ENCODE results near the gene PWP2. TPM values are rescaled to one million over a fixed set of nuclear protein-coding genes. Genes with fewer than 3 reads are reported as not detected.
"Not testable (repeated sequence)": the region's sequence is repeated elsewhere in the genome, so short reads cannot be mapped to it uniquely, and the experiment has no call there.

PWP2 gene
- total and polyA plus RNA-seq, 2 experiments from 2014 or later, result 0.99 to 1.4 TPM

- no peak overlapping the region for H3K4me3 ChIP-seq
- H3K4me1 ChIP-seq (ENCODE audit: low read depth), result no peaks in the 10 kb centered on the region
- no peaks in the 10 kb centered on the region for H3K9me3 ChIP-seq (ENCODE audit: low read depth)
- H3K27me3 ChIP-seq, result no peaks in the 10 kb centered on the region
- DNase-seq (ENCODE audit: low read depth in 1 of 2, low spot score in 1 of 2), result no peak
- no peak for TF ChIP-seq CTCF (IDR thresholded peaks at IDR 0.05; ENCODE audit: low read depth, low read length)
- no peak overlapping the region for H3K27ac ChIP-seq
- H3K36me3 ChIP-seq, result peaks cover 27% of the 10 kb centered on the region
Measured at GRCh38 chr21:44094832-44095231, 12.4 kb upstream of the PWP2 start.

- H3K27me3 ChIP-seq; H3K4me3 ChIP-seq; H3K27ac ChIP-seq; DNase-seq (ENCODE audit: low read depth in 1 of 2, low spot score in 1 of 2); H3K4me1 ChIP-seq (ENCODE audit: low read depth); H3K9me3 ChIP-seq (ENCODE audit: low read depth): not testable (repeated sequence)
- peaks cover 10% of the 10 kb centered on the region for H3K36me3 ChIP-seq
Measured at GRCh38 chr21:44098507-44098906, 8.7 kb upstream of the PWP2 start.

GRCh38 chr21:44098964-44099363, 8.2 kb upstream of the PWP2 start:
- not testable (repeated sequence) for H3K4me3 ChIP-seq; H3K9me3 ChIP-seq (ENCODE audit: low read depth); H3K27me3 ChIP-seq; DNase-seq (ENCODE audit: low read depth in 1 of 2, low spot score in 1 of 2); H3K27ac ChIP-seq; H3K4me1 ChIP-seq (ENCODE audit: low read depth); H3K36me3 ChIP-seq

GRCh38 chr21:44107589-44107988, 390 bp downstream of the PWP2 start:
- not testable (repeated sequence) for H3K9me3 ChIP-seq (ENCODE audit: low read depth); H3K27me3 ChIP-seq; H3K27ac ChIP-seq; DNase-seq (ENCODE audit: low read depth in 1 of 2, low spot score in 1 of 2); H3K4me1 ChIP-seq (ENCODE audit: low read depth); H3K4me3 ChIP-seq; H3K36me3 ChIP-seq

GRCh38 chr21:44113702-44114371, 6.6 kb downstream of the PWP2 start:
- H3K4me1 ChIP-seq (ENCODE audit: low read depth); H3K27me3 ChIP-seq; H3K9me3 ChIP-seq (ENCODE audit: low read depth); H3K4me3 ChIP-seq; H3K36me3 ChIP-seq; DNase-seq (ENCODE audit: low read depth in 1 of 2, low spot score in 1 of 2); H3K27ac ChIP-seq: not testable (repeated sequence)

- H3K27ac ChIP-seq; DNase-seq (ENCODE audit: low read depth in 1 of 2, low spot score in 1 of 2): not testable (repeated sequence)
Measured at GRCh38 chr21:44122131-44122530, 14.9 kb downstream of the PWP2 start.

GRCh38 chr21:44127827-44128226, 20.6 kb downstream of the PWP2 start:
- not testable (repeated sequence) for DNase-seq (ENCODE audit: low read depth in 1 of 2, low spot score in 1 of 2); H3K9me3 ChIP-seq (ENCODE audit: low read depth); H3K36me3 ChIP-seq; H3K4me3 ChIP-seq; H3K27ac ChIP-seq; H3K27me3 ChIP-seq; H3K4me1 ChIP-seq (ENCODE audit: low read depth)

More at GRCh38 chr21:44122131-44122530, 14.9 kb downstream of the PWP2 start:
- not testable (repeated sequence) for H3K4me3 ChIP-seq; H3K36me3 ChIP-seq; H3K9me3 ChIP-seq (ENCODE audit: low read depth); H3K4me1 ChIP-seq (ENCODE audit: low read depth); H3K27me3 ChIP-seq

GRCh38 chr21:44133715-44134057, 26.5 kb downstream of the PWP2 start:
- not testable (repeated sequence) for H3K27ac ChIP-seq; DNase-seq (ENCODE audit: low read depth in 1 of 2, low spot score in 1 of 2); H3K4me1 ChIP-seq (ENCODE audit: low read depth); H3K27me3 ChIP-seq; H3K36me3 ChIP-seq; H3K9me3 ChIP-seq (ENCODE audit: low read depth); H3K4me3 ChIP-seq

GRCh38 chr21:44134732-44135131, 27.5 kb downstream of the PWP2 start:
- H3K27me3 ChIP-seq; H3K27ac ChIP-seq; H3K9me3 ChIP-seq (ENCODE audit: low read depth); H3K4me3 ChIP-seq; H3K36me3 ChIP-seq; H3K4me1 ChIP-seq (ENCODE audit: low read depth); DNase-seq (ENCODE audit: low read depth in 1 of 2, low spot score in 1 of 2): not testable (repeated sequence)

GRCh38 chr21:44138039-44138438, 30.8 kb downstream of the PWP2 start:
- not testable (repeated sequence) for H3K4me3 ChIP-seq; H3K27me3 ChIP-seq; H3K36me3 ChIP-seq; DNase-seq (ENCODE audit: low read depth in 1 of 2, low spot score in 1 of 2); H3K9me3 ChIP-seq (ENCODE audit: low read depth); H3K4me1 ChIP-seq (ENCODE audit: low read depth); H3K27ac ChIP-seq

GRCh38 chr21:44139787-44140551, 32.8 kb downstream of the PWP2 start:
- H3K27me3 ChIP-seq; H3K4me1 ChIP-seq (ENCODE audit: low read depth); H3K4me3 ChIP-seq; DNase-seq (ENCODE audit: low read depth in 1 of 2, low spot score in 1 of 2); H3K36me3 ChIP-seq; H3K27ac ChIP-seq; H3K9me3 ChIP-seq (ENCODE audit: low read depth): not testable (repeated sequence)

- not testable (repeated sequence) for H3K36me3 ChIP-seq; H3K27ac ChIP-seq; DNase-seq (ENCODE audit: low read depth in 1 of 2, low spot score in 1 of 2); H3K9me3 ChIP-seq (ENCODE audit: low read depth); H3K4me1 ChIP-seq (ENCODE audit: low read depth); H3K4me3 ChIP-seq; H3K27me3 ChIP-seq
Measured at GRCh38 chr21:44140552-44140932, 33.3 kb downstream of the PWP2 start.

- not testable (repeated sequence) for H3K27me3 ChIP-seq; H3K4me1 ChIP-seq (ENCODE audit: low read depth); H3K9me3 ChIP-seq (ENCODE audit: low read depth); DNase-seq (ENCODE audit: low read depth in 1 of 2, low spot score in 1 of 2); H3K27ac ChIP-seq; H3K36me3 ChIP-seq; H3K4me3 ChIP-seq
Measured at GRCh38 chr21:44142470-44142869, 35.3 kb downstream of the PWP2 start.

Data from cardiac muscle cell (in vitro differentiated cells and primary cell).